CD4-positive, alpha-beta T cell (primary cell): Measurements from ENCODE around the gene TENT5A. TPM values are rescaled to one million over a fixed set of nuclear protein-coding genes. Genes with fewer than 3 reads are reported as not detected.

Source experiments
- ATAC-seq: fragments of 200-7000 bp; cut with Tn5 transposase; one replicate; pipeline ENCODE4 v1.10.0; 2022; ENCODE audit warnings: mild to moderate bottlenecking; ENCODE audit not compliant: poor library complexity
- CTCF ChIA-PET: fragments of 350-600 bp; sonication (Branson Sonifier 250); formaldehyde crosslinking; loops from one replicate; lab custom pipeline; 2021; ENCODE audit warnings: antibody characterized with exemption, inconsistent platforms; lab: Charles Lee
- POLR2A ChIA-PET: fragments of 350-600 bp; sonication (Branson Sonifier 250); formaldehyde crosslinking; loops from one replicate; lab custom pipeline; 2021; ENCODE audit warnings: antibody characterized with exemption, inconsistent platforms; lab: Charles Lee
- DNase-seq, 14 experiments: peaks; one replicate each; pipeline ENCODE4 v3.0.0-alpha.2; 2013 to 2020; ENCODE audit warnings: mixed read lengths in 2 of 14
- H3K27ac ChIP-seq, 2 donors: one replicate each; pipeline versions ENCODE4 v1.5.1 to v1.7.0; 2013; ENCODE audit warnings: low read length in 2 of 2, low read depth in 1 of 2, mild to moderate bottlenecking in 1 of 2
- H3K27me3 ChIP-seq, 2 experiments: 1 replicate in 1 of 2; 2 replicates in 1 of 2; pipeline versions ENCODE4 v1.6.1 to v1.7.0; 2013; ENCODE audit warnings: low read length in 2 of 2, control low read depth in 1 of 2, mild to moderate bottlenecking in 1 of 2, moderate library complexity in 1 of 2; ENCODE audit not compliant: insufficient read depth in 2 of 2, control insufficient read depth in 1 of 2
- H3K36me3 ChIP-seq: one replicate; pipeline ENCODE4 v1.6.1; 2013; ENCODE audit warnings: low read length, control low read depth; ENCODE audit not compliant: insufficient read depth
- H3K4me1 ChIP-seq: one replicate; pipeline ENCODE4 v1.6.1; 2013; ENCODE audit warnings: low read length, control low read depth; ENCODE audit not compliant: insufficient read depth
- H3K4me3 ChIP-seq: one replicate; pipeline ENCODE4 v1.5.1; 2013; ENCODE audit warnings: mild to moderate bottlenecking, low read length, moderate library complexity
- H3K9me3 ChIP-seq, 2 experiments: 1 replicate in 1 of 2; 2 replicates in 1 of 2; pipeline versions ENCODE4 v1.6.1 to v1.7.0; 2013; ENCODE audit warnings: low read length in 2 of 2, mild to moderate bottlenecking in 2 of 2, control low read depth in 1 of 2, moderate library complexity in 1 of 2; ENCODE audit not compliant: control insufficient read depth in 1 of 2, insufficient read depth in 1 of 2
- H3K27ac Mint-ChIP-seq: one replicate; pipeline ENCODE4 v1.8.0; 2020; ENCODE audit warnings: mixed read lengths
- H3K27me3 Mint-ChIP-seq: one replicate; pipeline ENCODE4 v1.8.0; 2021; ENCODE audit warnings: mixed read lengths
- H3K36me3 Mint-ChIP-seq: one replicate; pipeline ENCODE4 v1.8.0; 2021; ENCODE audit warnings: low read depth, mixed read lengths
- H3K4me1 Mint-ChIP-seq: one replicate; pipeline ENCODE4 v1.8.0; 2021; ENCODE audit warnings: low read depth, mixed read lengths
- H3K4me3 Mint-ChIP-seq: one replicate; pipeline ENCODE4 v1.8.0; 2020; ENCODE audit warnings: mild to moderate bottlenecking, mixed read lengths
- H3K9me3 Mint-ChIP-seq: one replicate; pipeline ENCODE4 v1.8.0; 2020; ENCODE audit warnings: mixed read lengths
- CTCF ChIP-seq: fragments of 200-600 bp; IDR thresholded peaks from one replicate; pipeline ENCODE4 v1.8.0; 2022; ENCODE audit warnings: antibody characterized with exemption, mild to moderate bottlenecking
- intact Hi-C, 2 experiments: fragments of 100-400 bp; cut with DNase I in 1 of 2; cut with micrococcal nuclease in 1 of 2; formaldehyde crosslinking; loops; one replicate each; pipeline versions ENCODE4 v1.15.1 to v1.9.0; 2023 to 2025; cut with DNase I, micrococcal nuclease
- total RNA-seq, 174 experiments: library from RNA in 2 of 174; stranded (reverse) in 2 of 174; gene quantifications; one replicate each; pipeline ENCODE4 v1.2.3 and lab custom pipeline; 2021 to 2026

TENT5A gene
- total RNA-seq, 2 experiments from 2014 or later: 6.3 to 6.7 TPM

GRCh38 chr6:81727876-81728517 is 24.5 kb downstream of the TENT5A start:
- no peak overlapping the region for H3K27ac Mint-ChIP-seq
- H3K27ac ChIP-seq: no peak overlapping the region
- no peaks in the 10 kb centered on the region for H3K27me3 ChIP-seq
- CTCF ChIA-PET: no interaction called here
- H3K4me1 ChIP-seq: no peaks in the 10 kb centered on the region
- no peak overlapping the region for H3K4me3 Mint-ChIP-seq
- no peaks in the 10 kb centered on the region for H3K9me3 Mint-ChIP-seq
- intact Hi-C loops: no loop called here
- no peak for TF ChIP-seq CTCF
- no peak for ATAC-seq
- H3K4me3 ChIP-seq: no peak overlapping the region
- no peak for DNase-seq
- H3K36me3 ChIP-seq: no peaks in the 10 kb centered on the region
- no peaks in the 10 kb centered on the region for H3K36me3 Mint-ChIP-seq
- POLR2A ChIA-PET: no interaction called here
- H3K4me1 Mint-ChIP-seq: no peaks in the 10 kb centered on the region
- H3K9me3 ChIP-seq: no peaks in the 10 kb centered on the region
- H3K27me3 Mint-ChIP-seq: no peaks in the 10 kb centered on the region

DNA sequence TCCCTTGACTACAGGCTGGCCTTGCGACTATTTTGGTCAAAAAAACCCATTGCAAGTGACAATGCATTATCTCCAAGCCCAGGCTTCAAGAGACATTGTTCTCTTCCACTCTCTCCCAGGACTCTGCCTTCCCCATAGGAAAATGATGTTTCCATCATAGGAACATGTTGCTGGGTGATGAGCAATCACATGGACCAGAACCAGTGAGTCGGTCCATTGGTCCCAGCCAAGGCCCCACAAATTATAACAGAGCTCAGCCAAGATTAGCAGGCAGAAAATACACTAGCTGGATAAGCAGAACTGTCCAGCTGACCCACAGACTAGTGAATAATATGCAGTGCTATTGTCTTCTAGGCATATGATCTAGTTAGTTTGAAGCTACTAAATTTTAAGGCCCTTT is 27.4 kb downstream of the TENT5A start:
- H3K36me3 ChIP-seq: no peaks in the 10 kb centered on the region
- no peaks in the 10 kb centered on the region for H3K36me3 Mint-ChIP-seq
- H3K9me3 Mint-ChIP-seq: no peaks in the 10 kb centered on the region
- no peak overlapping the region for H3K27ac Mint-ChIP-seq
- ChIA-PET CTCF (no interaction called here), POLR2A (no interaction called here)
- intact Hi-C loops: no loop called here
- H3K4me1 Mint-ChIP-seq: no peaks in the 10 kb centered on the region
- no peaks in the 10 kb centered on the region for H3K9me3 ChIP-seq
- no peak overlapping the region for H3K4me3 ChIP-seq
- H3K27ac ChIP-seq: no peak overlapping the region
- DNase-seq (no peak), ATAC-seq (no peak)
- no peaks in the 10 kb centered on the region for H3K4me1 ChIP-seq
- no peak for TF ChIP-seq CTCF
- no peaks in the 10 kb centered on the region for H3K27me3 ChIP-seq
- no peaks in the 10 kb centered on the region for H3K27me3 Mint-ChIP-seq
- H3K4me3 Mint-ChIP-seq: no peak overlapping the region

DNA sequence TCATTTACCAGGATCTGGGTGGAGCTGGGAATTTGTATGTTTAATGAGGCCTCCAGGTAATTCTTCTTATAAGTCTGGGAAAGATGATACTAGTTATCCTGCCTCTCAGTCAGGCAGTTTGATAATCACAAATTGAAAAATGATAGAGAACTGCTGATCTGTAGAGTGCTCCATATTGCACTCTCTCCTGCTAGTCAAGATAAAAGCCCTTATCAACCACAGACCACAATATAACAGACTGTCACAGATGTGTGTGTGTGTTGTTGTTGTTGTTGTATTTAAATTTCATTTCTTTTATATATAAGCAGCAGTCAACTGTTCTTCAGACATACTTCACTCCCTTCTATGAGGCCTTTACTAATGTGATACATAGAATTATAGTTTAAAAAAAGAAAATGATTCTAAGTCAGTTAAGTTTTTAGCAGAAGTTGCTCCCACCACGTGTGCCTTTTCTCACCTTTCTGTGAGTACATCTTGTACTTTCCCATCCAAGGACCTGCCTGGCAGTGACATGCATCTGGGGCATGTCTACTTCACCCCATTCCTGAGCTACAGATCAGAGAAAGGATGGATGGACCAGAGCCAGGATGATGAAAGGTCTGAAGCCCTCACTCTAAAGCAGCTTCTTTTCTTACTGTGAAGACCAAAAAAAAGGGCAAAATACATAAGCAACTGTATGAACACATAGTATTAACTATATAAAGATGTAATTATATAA is 29.8 kb downstream of the TENT5A start:
- intact Hi-C loops: no loop called here
- no peak overlapping the region for H3K4me3 ChIP-seq
- no peaks in the 10 kb centered on the region for H3K9me3 Mint-ChIP-seq
- ChIA-PET POLR2A (no interaction called here), CTCF (no interaction called here)
- H3K4me1 ChIP-seq: no peaks in the 10 kb centered on the region
- no peak overlapping the region for H3K27ac Mint-ChIP-seq
- ATAC-seq: no peak
- no peaks in the 10 kb centered on the region for H3K27me3 ChIP-seq
- no peaks in the 10 kb centered on the region for H3K27me3 Mint-ChIP-seq
- H3K36me3 Mint-ChIP-seq: no peaks in the 10 kb centered on the region
- no peak overlapping the region for H3K27ac ChIP-seq
- H3K36me3 ChIP-seq: no peaks in the 10 kb centered on the region
- no peak for DNase-seq
- H3K4me1 Mint-ChIP-seq: no peaks in the 10 kb centered on the region
- no peaks in the 10 kb centered on the region for H3K9me3 ChIP-seq
- no peak for TF ChIP-seq CTCF
- no peak overlapping the region for H3K4me3 Mint-ChIP-seq
